Gastrocnemius medialis (tissue), 4 donors: ENCODE measurements around the gene CFAP161.

Experiments used
- CTCF ChIP-seq, 5 experiments: fragments of 450-650 bp in 3 of 5; fragments of 200-600 bp in 2 of 5; sonication (generic) in 2 of 5; IDR thresholded peaks in 4 of 5; conservative IDR thresholded peaks in 1 of 5; 1 replicate in 4 of 5; 2 replicates in 1 of 5; pipeline ENCODE4 v1.5.1; 2016 to 2019; ENCODE audit warnings: antibody characterized with exemption in 5 of 5, mild to moderate bottlenecking in 3 of 5, moderate library complexity in 3 of 5
- POLR2A ChIP-seq, 2 donors: fragments of 450-650 bp; IDR thresholded peaks; one replicate each; pipeline ENCODE4 v1.6.1; 2017; ENCODE audit warnings: antibody characterized with exemption in 2 of 2, mild to moderate bottlenecking in 2 of 2, moderate library complexity in 2 of 2

- TF ChIP-seq CTCF (IDR thresholded peaks at IDR 0.05 in 4 of 5, conservative IDR thresholded peaks at IDR 0.05 in 1 of 5) (no peak), POLR2A (IDR thresholded peaks at IDR 0.05) (no peak)
These were observed 17.3 kb downstream of the CFAP161 start for GRCh38 chr15:81151389-81151788.
